ENCODE measurements around the gene KRT6A. TPM values are rescaled to one million over a fixed set of nuclear protein-coding genes. Genes with fewer than 3 reads are reported as not detected.

Gene KRT6A
- total RNA-seq, 2 donors from 2014 or later, result not detected

DNA sequence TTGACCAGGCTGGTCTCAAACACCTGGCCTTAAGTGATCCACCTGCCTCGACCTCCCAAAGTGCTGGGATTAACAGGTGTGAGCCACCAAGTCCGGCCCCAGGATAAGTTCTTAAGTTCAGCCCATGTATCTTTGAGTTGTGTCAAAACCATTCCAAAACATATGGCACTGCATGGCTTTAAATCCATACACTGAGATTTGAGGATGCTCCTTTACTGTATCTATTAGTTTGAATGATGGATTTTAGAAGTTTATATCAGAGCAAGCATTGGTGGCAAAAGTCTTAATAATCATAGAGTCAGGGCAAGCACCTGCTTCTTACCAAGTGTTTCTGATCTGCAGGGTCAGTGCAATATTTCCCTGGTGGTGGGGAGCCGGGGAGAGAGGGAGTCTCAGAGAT is 47.2 kb downstream of the KRT6A start:
- H3K27ac ChIP-seq, result no peak overlapping the region
- no peaks in the 10 kb centered on the region for H3K27me3 ChIP-seq
- no peaks in the 10 kb centered on the region for H3K36me3 ChIP-seq
- DNase-seq, result no peak
- H3K4me1 ChIP-seq, result no peaks in the 10 kb centered on the region
- TF ChIP-seq, protein P1, sequence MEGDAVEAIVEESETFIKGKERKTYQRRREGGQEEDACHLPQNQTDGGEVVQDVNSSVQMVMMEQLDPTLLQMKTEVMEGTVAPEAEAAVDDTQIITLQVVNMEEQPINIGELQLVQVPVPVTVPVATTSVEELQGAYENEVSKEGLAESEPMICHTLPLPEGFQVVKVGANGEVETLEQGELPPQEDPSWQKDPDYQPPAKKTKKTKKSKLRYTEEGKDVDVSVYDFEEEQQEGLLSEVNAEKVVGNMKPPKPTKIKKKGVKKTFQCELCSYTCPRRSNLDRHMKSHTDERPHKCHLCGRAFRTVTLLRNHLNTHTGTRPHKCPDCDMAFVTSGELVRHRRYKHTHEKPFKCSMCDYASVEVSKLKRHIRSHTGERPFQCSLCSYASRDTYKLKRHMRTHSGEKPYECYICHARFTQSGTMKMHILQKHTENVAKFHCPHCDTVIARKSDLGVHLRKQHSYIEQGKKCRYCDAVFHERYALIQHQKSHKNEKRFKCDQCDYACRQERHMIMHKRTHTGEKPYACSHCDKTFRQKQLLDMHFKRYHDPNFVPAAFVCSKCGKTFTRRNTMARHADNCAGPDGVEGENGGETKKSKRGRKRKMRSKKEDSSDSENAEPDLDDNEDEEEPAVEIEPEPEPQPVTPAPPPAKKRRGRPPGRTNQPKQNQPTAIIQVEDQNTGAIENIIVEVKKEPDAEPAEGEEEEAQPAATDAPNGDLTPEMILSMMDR (IDR thresholded peaks at IDR 0.05), result no peak
- no peaks in the 10 kb centered on the region for H3K9me3 ChIP-seq
- H3K4me3 ChIP-seq, result no peak overlapping the region
- H3K9ac ChIP-seq (ENCODE audit: low read depth in 2 of 2, low read length in 2 of 2), result no peak overlapping the region
- intact Hi-C loops (cut with DNase I), result no loop called here

DNA sequence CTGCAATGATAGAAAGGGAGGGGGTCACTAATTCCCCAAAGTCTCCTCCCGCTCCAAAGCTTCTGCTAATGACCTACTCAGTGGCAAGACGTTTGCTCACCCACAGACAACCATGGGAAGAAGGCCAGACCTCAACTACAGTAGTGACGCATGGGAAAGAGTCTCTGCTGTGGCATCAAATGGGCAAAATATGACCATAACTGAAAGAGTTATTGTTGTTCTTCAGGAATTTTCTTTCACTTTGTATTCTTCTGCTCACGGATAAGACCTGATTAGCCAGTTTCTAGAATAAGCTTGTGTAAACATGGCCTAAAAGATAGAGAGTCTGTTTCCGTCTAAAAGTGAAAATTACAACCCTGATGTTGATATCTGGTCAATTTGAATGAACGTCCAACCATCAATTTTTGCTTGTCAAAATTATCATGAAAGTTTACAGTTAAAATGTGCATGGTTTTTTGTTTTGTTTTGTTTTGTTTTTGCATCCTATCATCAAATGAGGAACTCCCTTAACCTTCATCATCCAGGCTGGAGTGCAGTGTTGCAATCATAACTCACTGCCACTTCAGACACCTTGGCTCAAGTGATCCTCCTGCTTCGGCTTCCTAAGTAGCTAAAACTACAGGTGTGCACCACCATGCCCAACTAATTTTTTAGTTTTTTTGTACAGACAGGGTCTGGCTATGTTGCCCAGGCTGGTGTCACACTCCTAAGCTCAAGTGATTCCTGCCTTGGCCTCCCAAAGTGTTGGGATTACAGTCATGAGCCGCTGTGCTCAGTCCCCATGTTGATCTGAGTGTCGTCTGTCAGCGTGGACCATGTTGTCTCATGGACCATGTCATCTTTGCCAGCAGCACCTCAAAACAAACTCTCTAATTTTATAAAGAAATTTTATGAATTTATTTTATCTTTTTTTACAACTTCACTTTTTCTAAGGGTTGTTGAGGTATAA is 48.1 kb downstream of the KRT6A start:
- Histone ChIP-seq H3K27ac (no peak overlapping the region), H3K36me3 (no peaks in the 10 kb centered on the region), H3K27me3 (no peaks in the 10 kb centered on the region), H3K9ac (ENCODE audit: low read depth in 2 of 2, low read length in 2 of 2) (no peak overlapping the region), H3K4me1 (no peaks in the 10 kb centered on the region), H3K9me3 (no peaks in the 10 kb centered on the region), H3K4me3 (no peak overlapping the region)
- intact Hi-C loops (cut with DNase I), result no loop called here
- no peak for DNase-seq
- TF ChIP-seq, protein P1 (IDR thresholded peaks at IDR 0.05), result no peak

DNA sequence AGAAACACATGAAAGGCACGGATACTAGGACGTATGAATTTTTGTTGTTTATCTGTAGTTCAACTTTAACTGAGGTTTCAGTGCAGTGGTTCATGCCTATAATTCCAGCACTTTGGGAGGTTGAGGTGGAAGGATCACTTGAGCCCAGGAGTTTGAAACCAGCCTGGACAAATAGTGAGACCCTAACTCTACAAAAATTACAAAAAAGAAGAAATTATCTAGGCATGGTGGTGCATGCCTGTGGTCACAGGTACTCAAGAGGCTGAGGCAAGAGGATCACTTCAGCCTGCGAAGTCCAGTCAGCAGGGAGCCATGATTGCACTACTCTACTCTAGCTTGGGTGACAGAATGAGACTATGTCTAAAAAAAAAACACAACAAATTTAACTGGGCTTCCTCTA is 49.1 kb downstream of the KRT6A start:
- Histone ChIP-seq H3K36me3 (no peaks in the 10 kb centered on the region), H3K4me1 (no peaks in the 10 kb centered on the region), H3K4me3 (no peak overlapping the region), H3K9ac (ENCODE audit: low read depth in 2 of 2, low read length in 2 of 2) (no peak overlapping the region), H3K9me3 (no peaks in the 10 kb centered on the region), H3K27me3 (no peaks in the 10 kb centered on the region), H3K27ac (no peak overlapping the region)
- no peak for DNase-seq
- TF ChIP-seq, protein P1 (IDR thresholded peaks at IDR 0.05), result no peak
- intact Hi-C loops (cut with DNase I), result no loop called here

DNA sequence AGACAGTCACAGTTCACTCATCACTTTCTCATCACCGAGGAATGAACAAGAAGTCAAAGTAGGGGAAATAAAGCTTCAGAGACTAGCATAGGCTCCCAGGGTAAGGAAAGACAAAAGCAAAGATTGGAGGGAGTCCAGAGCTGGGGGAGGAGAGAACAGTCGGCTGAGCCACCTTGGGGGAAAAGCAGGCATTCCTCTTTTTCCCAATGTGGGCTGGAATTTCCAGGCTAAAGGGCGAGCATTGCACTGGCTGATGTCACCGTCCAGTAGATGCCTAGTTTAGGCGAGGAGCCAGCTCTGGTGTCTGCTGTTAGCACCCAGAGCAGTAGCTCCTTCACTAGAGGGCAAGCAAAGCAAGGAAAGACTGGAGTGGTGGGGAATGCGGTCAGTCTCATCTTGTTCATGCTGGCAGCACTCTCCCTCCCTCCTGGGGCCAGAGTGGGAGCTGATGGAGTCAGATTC is 50.4 kb downstream of the KRT6A start:
- intact Hi-C loops (cut with DNase I), result no loop called here
- Histone ChIP-seq H3K9ac (ENCODE audit: low read depth in 2 of 2, low read length in 2 of 2) (no peak overlapping the region), H3K36me3 (no peaks in the 10 kb centered on the region), H3K27ac (no peak overlapping the region), H3K4me3 (no peak overlapping the region), H3K4me1 (no peaks in the 10 kb centered on the region), H3K9me3 (no peaks in the 10 kb centered on the region), H3K27me3 (no peaks in the 10 kb centered on the region)
- no peak for DNase-seq
- TF ChIP-seq, protein P1 (IDR thresholded peaks at IDR 0.05), result no peak

DNA sequence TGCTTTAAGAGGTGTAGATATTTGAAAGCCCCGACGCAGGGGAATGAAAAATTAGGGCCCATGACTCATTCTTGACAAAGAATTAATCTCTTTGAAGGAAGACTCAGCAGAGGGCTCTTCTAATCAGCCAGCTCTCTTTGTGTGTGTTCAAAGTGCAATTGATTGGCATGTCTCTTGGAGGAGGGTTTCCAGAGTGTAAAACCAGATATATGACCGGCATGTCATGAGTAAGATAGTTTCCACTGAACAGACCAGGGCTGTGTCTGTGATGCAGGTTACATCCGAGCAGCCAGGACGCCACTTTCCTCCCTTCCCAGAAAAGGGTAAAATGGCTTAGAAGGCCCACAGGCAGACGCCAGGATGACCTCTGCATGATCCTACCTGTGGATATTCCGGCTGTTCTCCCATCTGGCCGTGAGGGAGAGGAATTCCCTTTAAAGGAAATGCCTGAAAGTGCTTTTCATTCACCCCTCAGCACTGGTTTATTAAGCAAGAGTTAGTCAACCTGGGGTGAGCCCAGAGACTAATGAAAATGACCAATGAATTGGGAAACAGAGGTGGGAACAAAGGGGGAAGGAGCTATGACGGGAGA is 51.6 kb downstream of the KRT6A start:
- TF ChIP-seq, protein P1 (IDR thresholded peaks at IDR 0.05), result no peak
- no peaks in the 10 kb centered on the region for H3K9me3 ChIP-seq
- no peaks in the 10 kb centered on the region for H3K4me1 ChIP-seq
- no peak overlapping the region for H3K9ac ChIP-seq (ENCODE audit: low read depth in 2 of 2, low read length in 2 of 2)
- H3K27ac ChIP-seq, result no peak overlapping the region
- no peak overlapping the region for H3K4me3 ChIP-seq
- intact Hi-C loops (cut with DNase I), result no loop called here
- no peaks in the 10 kb centered on the region for H3K36me3 ChIP-seq
- DNase-seq, result no peak
- H3K27me3 ChIP-seq, result no peaks in the 10 kb centered on the region

All from colonic mucosa (tissue), 4 donors.